Heart left ventricle (tissue), 16 donors: ENCODE results near the gene MIDN. TPM values are rescaled to one million over a fixed set of nuclear protein-coding genes. Genes with fewer than 3 reads are reported as not detected.

ENCODE experiments used
- ATAC-seq, 4 donors: fragments of 200-7000 bp; cut with Tn5 transposase; one replicate each; pipeline ENCODE4 v1.9.1; 2020 to 2022; ENCODE audit warnings: moderate library complexity in 4 of 4, mild to moderate bottlenecking in 3 of 4, moderate number of reproducible peaks in 1 of 4
- DNase-seq, 5 donors: peaks; one replicate each; pipeline ENCODE4 v3.0.0-alpha.2; 2020
- H3K27ac ChIP-seq, 12 donors: fragments of 200-600 bp; sonication (generic) in 4 of 12; one replicate each; pipeline versions ENCODE4 v1.5.0 to v1.8.0; 2016 to 2022; ENCODE audit warnings: mild to moderate bottlenecking in 2 of 12
- H3K27me3 ChIP-seq, 9 donors: fragments of 200-600 bp; sonication (generic) in 2 of 9; one replicate each; pipeline versions ENCODE4 v1.5.1 to v1.8.0; 2016 to 2022; ENCODE audit warnings: mild to moderate bottlenecking in 3 of 9
- H3K36me3 ChIP-seq, 9 donors: fragments of 200-600 bp; sonication (generic) in 2 of 9; one replicate each; pipeline versions ENCODE4 v1.5.0 to v1.8.0; 2018 to 2022; ENCODE audit warnings: mild to moderate bottlenecking in 2 of 9
- H3K4me1 ChIP-seq, 12 donors: fragments of 200-600 bp; sonication (generic) in 4 of 12; one replicate each; pipeline versions ENCODE4 v1.5.0 to v1.8.0; 2016 to 2022; ENCODE audit warnings: mild to moderate bottlenecking in 3 of 12
- H3K4me3 ChIP-seq, 12 donors: fragments of 200-600 bp; sonication (generic) in 4 of 12; one replicate each; pipeline versions ENCODE4 v1.5.0 to v1.8.0; 2017 to 2022; ENCODE audit warnings: mild to moderate bottlenecking in 9 of 12, moderate library complexity in 4 of 12
- H3K9me3 ChIP-seq, 12 donors: fragments of 200-600 bp; sonication (generic) in 4 of 12; one replicate each; pipeline versions ENCODE4 v1.5.0 to v1.8.0; 2016 to 2022; ENCODE audit warnings: mild to moderate bottlenecking in 1 of 12
- CTCF ChIP-seq, 12 donors: fragments of 200-600 bp; sonication (generic) in 4 of 12; IDR thresholded peaks; one replicate each; pipeline versions ENCODE4 v1.5.0 to v1.8.0; 2018 to 2022; ENCODE audit warnings: antibody characterized with exemption in 12 of 12, mild to moderate bottlenecking in 5 of 12
- POLR2A ChIP-seq, 2 donors: fragments of 450-650 bp; IDR thresholded peaks; one replicate each; pipeline ENCODE4 v1.6.1; 2017; ENCODE audit warnings: antibody characterized with exemption in 2 of 2, mild to moderate bottlenecking in 2 of 2, moderate library complexity in 2 of 2
- WGBS, 4 donors: extraction: QIAGEN DNeasy Blood & Tissue Kit in 2 of 4; methylation state at CpG; one replicate each; pipeline versions ENCODE4 v1.1.5 to v1.1.7; 2013 to 2018; 5-methylcytosine and 5-hydroxymethylcytosine counted together
- intact Hi-C, 10 donors: fragments of 100-400 bp; cut with DNase I; formaldehyde crosslinking; loops; one replicate each; pipeline versions ENCODE4 v1.11.1 to v1.14.2; 2022
- polyA plus RNA-seq, 2 donors: library from polyadenylated mRNA; stranded (reverse); fragments of 200-250 nt; gene quantifications; one replicate each; pipeline ENCODE4 v1.2.3, GENCODE V29; 2013
- total RNA-seq, 9 donors: library from RNA; depleted of rRNA in 2 of 9; stranded (reverse); fragments of >200 nt in 2 of 9; fragmentation: NEBNext Ultra II Directional in 3 of 9; extraction: Animal tissue kit (Norgen Biotek cat#: 25700) in 3 of 9; gene quantifications; one replicate each; pipeline versions ENCODE4 v1.1.0 to v1.2.4, GENCODE V29; 2016 to 2023
- donor health status: ischemic (EF 13 %, LVEDD 7.1; RV severe dilation, severe dysfunction).
- donor health status: healthy with polysubstance abuse.
- donor health status: DM: no; HTN: yes; CAD: no.
- donor health status: DM: no; HTN: no; CAD: no.
- donor health status: ischemic (EF 25% LVEDD 6.9; RV normal size, moderate dysfunction).
- donor health status: ischemic (EF 25% LVEDD 5.7; RV mildly dilated, moderate dysfunction).
- donor health status: healthy.
- donor health status: DM: yes; HTN: yes; CAD: no.
- donor health status: ischemic (EF 35%, LVEDD 5.7; RV mildly dilated, moderate dysfunction).
- donor health status: nonischemic (EF 11% LVEDD 7.7; RV severe dilation, severe dysfunction).
- donor health status: DM: yes; HTN: yes; CAD: no.
- donor health status: PGD.
- donor health status: ischemic (EF 29% LVEDD 5.4; RV normal size, mild dysfunction).
- donor health status: nonischemic (EF 23%, LVEDD 6.1; RV moderate dilation, normal function).

The MIDN gene
- total and polyA plus RNA-seq, 11 donors: 25.8 to 115 (median 50.7) TPM

DNA sequence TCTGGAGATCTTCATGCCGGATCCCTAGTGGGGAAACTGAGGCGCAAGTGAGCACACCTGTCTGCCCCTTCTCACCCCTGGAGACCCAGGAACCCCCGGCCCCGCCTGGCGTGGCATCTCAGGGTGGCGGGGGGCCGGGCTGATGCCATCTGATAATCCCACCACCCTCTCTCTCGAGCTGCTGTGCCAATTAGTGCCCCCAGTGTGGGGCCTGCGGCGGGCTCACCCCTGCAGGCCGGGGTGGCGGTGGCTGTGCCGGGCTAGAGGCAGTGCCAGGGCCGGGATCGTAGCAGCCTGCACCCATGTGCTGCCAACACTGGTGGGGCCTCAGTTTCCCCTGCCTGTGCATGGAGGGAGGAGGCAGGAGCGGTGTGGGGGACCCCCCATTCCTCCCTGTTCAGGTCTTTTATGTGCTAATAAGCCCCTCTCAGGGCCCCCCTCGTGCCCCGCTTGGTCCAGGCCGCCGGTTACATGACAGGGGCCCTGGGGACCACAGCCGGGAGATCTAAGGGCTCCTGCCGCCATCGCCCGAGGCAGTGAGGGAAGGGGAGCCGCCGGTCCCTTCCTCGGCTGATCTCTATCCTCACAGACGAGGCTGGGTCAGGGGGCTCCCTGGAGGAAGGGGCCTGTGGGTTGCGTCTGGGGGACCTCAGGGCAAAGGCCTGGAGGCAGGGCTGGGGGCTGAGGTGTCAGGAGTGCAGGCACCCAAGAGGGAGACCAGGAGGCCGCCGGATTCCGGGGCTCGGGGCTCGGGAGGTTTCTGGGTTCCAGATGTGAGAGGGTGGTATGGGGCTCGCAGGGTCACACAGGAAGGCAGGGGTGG, 45.6 kb downstream of the MIDN start:
- H3K4me1 ChIP-seq: peaks cover 0 to 11% (median 1%) of the 10 kb centered on the region in 12 donors
- no peak overlapping the region for H3K4me3 ChIP-seq
- intact Hi-C loops: no loop called here
- TF ChIP-seq POLR2A (IDR thresholded peaks at IDR 0.05): no peak
- no peak for TF ChIP-seq CTCF (IDR thresholded peaks at IDR 0.05)
- no peak for ATAC-seq
- 80 to 85% (median 83%) methylated on average over 23 to 35 of the region's 35 CpGs for WGBS, 4 donors
- no peak for DNase-seq
- no peaks in the 10 kb centered on the region for H3K9me3 ChIP-seq
- H3K27ac ChIP-seq: no peak overlapping the region
- H3K36me3 ChIP-seq: no peaks in the 10 kb centered on the region
- peaks cover 9 to 66% (median 37%) of the 10 kb centered on the region in 9 donors for H3K27me3 ChIP-seq

DNA sequence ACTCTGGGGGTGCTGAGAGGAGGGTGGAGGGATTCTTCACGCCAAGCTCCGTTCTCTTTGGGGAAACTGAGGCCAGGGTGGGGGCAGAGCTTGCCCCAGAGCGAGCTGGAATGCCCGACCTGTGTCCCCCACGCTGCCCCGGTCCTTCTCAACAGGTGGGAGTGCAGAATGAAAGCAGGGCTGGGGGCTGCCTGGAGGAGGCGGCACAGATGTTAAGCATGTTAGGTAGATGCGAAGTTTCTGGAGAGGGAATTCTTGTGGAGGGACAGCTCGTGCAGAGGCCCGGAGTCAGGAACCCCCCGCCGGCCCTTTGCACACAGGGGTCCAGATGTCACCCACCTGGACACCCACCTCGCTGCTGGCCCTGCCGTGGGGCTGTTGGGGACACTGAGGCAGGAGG, 46.3 kb downstream of the MIDN start:
- WGBS, 4 donors: 77 to 82% (median 79%) methylated on average over 13 to 14 of the region's 14 CpGs
- Histone ChIP-seq H3K4me1 (peaks cover 0 to 11% (median 1%) of the 10 kb centered on the region in 12 donors), H3K9me3 (no peaks in the 10 kb centered on the region), H3K27ac (no peak overlapping the region), H3K4me3 (no peak overlapping the region), H3K27me3 (peaks cover 9 to 60% (median 37%) of the 10 kb centered on the region in 9 donors), H3K36me3 (no peaks in the 10 kb centered on the region)
- ATAC-seq (no peak), DNase-seq (no peak)
- TF ChIP-seq POLR2A (IDR thresholded peaks at IDR 0.05) (no peak), CTCF (IDR thresholded peaks at IDR 0.05) (no peak)
- intact Hi-C loops: no loop called here

DNA sequence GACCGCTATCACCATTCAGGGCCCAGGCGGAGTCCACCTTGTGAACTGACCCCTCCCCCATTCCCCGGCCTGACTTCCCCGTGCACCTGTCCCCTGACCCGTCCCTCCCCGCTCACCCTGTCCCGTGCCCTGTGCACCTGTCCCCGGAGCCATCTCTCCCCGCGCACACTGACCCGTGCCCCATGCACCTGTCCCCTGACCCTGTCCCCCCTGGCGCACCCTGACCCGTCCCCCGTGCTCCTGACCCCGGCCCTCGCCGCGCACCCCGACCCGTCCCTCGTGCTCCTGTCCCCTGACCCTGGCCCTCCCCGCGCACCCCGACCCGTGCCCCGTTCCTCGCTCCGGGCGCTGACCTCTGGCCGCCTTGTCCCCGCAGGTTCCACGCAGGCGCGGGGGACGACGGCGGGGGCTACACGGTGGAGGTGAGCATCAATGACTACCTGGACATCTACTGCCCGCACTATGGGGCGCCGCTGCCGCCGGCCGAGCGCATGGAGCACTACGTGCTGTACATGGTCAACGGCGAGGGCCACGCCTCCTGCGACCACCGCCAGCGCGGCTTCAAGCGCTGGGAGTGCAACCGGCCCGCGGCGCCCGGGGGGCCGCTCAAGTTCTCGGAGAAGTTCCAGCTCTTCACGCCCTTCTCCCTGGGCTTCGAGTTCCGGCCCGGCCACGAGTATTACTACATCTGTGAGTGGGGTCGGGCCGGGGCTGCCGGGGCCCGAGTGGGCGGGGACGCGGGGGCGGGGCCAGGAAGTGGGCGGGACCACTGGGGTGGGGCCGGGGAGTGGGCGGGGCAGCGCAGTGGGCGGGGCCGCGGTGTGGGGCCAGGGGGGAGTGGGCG, 47.0 kb downstream of the MIDN start:
- WGBS, 4 donors: 16 to 40% (median 27%) methylated on average over 34 to 82 of the region's 82 CpGs
- intact Hi-C loops: no loop called here
- ATAC-seq (peak in 1 of 4 donors; percentile 38), DNase-seq (no peak)
- Histone ChIP-seq H3K27ac (no peak overlapping the region), H3K27me3 (peaks cover 5 to 53% (median 37%) of the 10 kb centered on the region in 9 donors), H3K36me3 (no peaks in the 10 kb centered on the region), H3K4me3 (peak overlapping the region in 3 of 12 donors; percentile 8 to 25 (median 20)), H3K4me1 (peaks cover 0 to 11% (median 1%) of the 10 kb centered on the region in 12 donors), H3K9me3 (no peaks in the 10 kb centered on the region)
- TF ChIP-seq CTCF (IDR thresholded peaks at IDR 0.05): no peak

DNA sequence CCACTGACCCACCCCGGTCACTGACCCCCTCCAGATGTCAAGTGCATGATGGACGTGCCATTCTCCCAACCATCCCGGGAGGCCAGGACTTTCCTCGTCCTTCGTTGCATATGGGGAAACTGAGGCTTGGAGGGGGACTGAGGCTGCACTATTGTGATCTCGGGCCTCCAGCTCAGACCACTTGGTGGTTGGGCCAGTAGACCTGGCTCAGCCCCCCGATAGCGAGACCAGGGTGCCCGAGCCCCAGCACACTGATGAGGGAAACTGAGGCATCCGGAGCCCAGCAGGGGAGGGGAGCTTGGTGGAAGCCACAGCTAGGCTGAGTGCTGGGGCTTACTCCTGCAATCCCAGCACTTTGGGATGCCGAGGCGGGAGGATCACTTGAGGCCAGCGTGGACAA, 47.7 kb downstream of the MIDN start:
- DNase-seq (no peak), ATAC-seq (no peak)
- Histone ChIP-seq H3K9me3 (no peaks in the 10 kb centered on the region), H3K27me3 (peaks cover 5 to 46% (median 33%) of the 10 kb centered on the region in 9 donors), H3K36me3 (no peaks in the 10 kb centered on the region), H3K4me3 (no peak overlapping the region), H3K4me1 (peaks cover 0 to 11% (median 1%) of the 10 kb centered on the region in 12 donors), H3K27ac (no peak overlapping the region)
- intact Hi-C loops: no loop called here
- WGBS, 4 donors: 81 to 95% (median 82%) methylated on average over 7 to 13 of the region's 13 CpGs
- TF ChIP-seq POLR2A (IDR thresholded peaks at IDR 0.05) (no peak), CTCF (IDR thresholded peaks at IDR 0.05) (no peak)
